Activated CD4-positive, CD25-positive, alpha-beta regulatory T cell treated with anti-CD3 and anti-CD28 coated beads, Interleukin-2, amount 50 U/mL, for 24 hours (primary cell): ENCODE data around the gene PPARD.

ENCODE experiments used
- ATAC-seq, 2 donors: fragments of 150-1000 bp; cut with Tn5 transposase; one replicate each; pipeline ENCODE4 v1.10.0; 2021; ENCODE audit warnings: mild to moderate bottlenecking in 1 of 2, moderate library complexity in 1 of 2

Gene PPARD

GRCh38 chr6:35358086-35358485, 15.7 kb downstream of the PPARD start:
- ATAC-seq: no peak

- ATAC-seq: no peak
Measured at GRCh38 chr6:35359346-35359743, 17.0 kb downstream of the PPARD start.

GRCh38 chr6:35359744-35360348, 17.5 kb downstream of the PPARD start:
- ATAC-seq: no peak

- no peak for ATAC-seq
Measured at GRCh38 chr6:35360349-35361138, 18.2 kb downstream of the PPARD start.

- ATAC-seq: no peak
Measured at GRCh38 chr6:35362200-35362599, 19.8 kb downstream of the PPARD start.

- ATAC-seq: no peak
Measured at GRCh38 chr6:35363293-35363750, 21.0 kb downstream of the PPARD start.

GRCh38 chr6:35365594-35366203, 23.3 kb downstream of the PPARD start:
- ATAC-seq: no peak

- ATAC-seq: no peak
Measured at GRCh38 chr6:35366204-35366596, 23.8 kb downstream of the PPARD start.

- ATAC-seq: no peak
Measured at GRCh38 chr6:35367646-35368037, 25.3 kb downstream of the PPARD start.

- peak; percentile 66 to 68 for ATAC-seq
Measured at GRCh38 chr6:35368038-35368887, 25.9 kb downstream of the PPARD start.

- peak; percentile 55 to 62 for ATAC-seq
Measured at GRCh38 chr6:35370124-35370741, 27.9 kb downstream of the PPARD start.

- ATAC-seq: no peak
Measured at GRCh38 chr6:35370785-35371493, 28.6 kb downstream of the PPARD start.

GRCh38 chr6:35371494-35372262, 29.3 kb downstream of the PPARD start:
- no peak for ATAC-seq

GRCh38 chr6:35372633-35373032, 30.3 kb downstream of the PPARD start:
- ATAC-seq: no peak

GRCh38 chr6:35376281-35376680, 33.9 kb downstream of the PPARD start:
- no peak for ATAC-seq

GRCh38 chr6:35377002-35377401, 34.6 kb downstream of the PPARD start:
- ATAC-seq: no peak

GRCh38 chr6:35378261-35378660, 35.9 kb downstream of the PPARD start:
- no peak for ATAC-seq

- no peak for ATAC-seq
Measured at GRCh38 chr6:35381132-35381531, 38.8 kb downstream of the PPARD start.

- ATAC-seq: no peak
Measured at GRCh38 chr6:35382015-35382414, 39.7 kb downstream of the PPARD start.

- ATAC-seq: no peak
Measured at GRCh38 chr6:35385457-35386202, 43.3 kb downstream of the PPARD start.
